Endothelial cell of umbilical vein (primary cell): ENCODE measurements around the gene DPYD. TPM values are rescaled to one million over a fixed set of nuclear protein-coding genes. Genes with fewer than 3 reads are reported as not detected.
A peak's percentile ranks its signal among the peaks of the same experiment; 100 is the strongest.

Source experiments
- BruUV-seq: library from RNA; stranded (reverse); fragments of 400-500 nt; replicated peaks from 2 replicates; lab custom pipeline; 2021; lab: Mats Ljungman, UMichigan
- CTCF ChIA-PET: fragments of 300-600, 350-600 bp; sonication (Branson Sonifier 250); formaldehyde crosslinking; loops from one replicate; lab custom pipeline; 2021; ENCODE audit warnings: antibody characterized with exemption, inconsistent platforms; lab: Charles Lee
- POLR2A ChIA-PET: fragments of 300-600, 350-600 bp; sonication (Branson Sonifier 250); formaldehyde crosslinking; loops from one replicate; lab custom pipeline; 2021; ENCODE audit warnings: antibody characterized with exemption, inconsistent platforms; lab: Charles Lee
- DNase-seq: peaks from one replicate; pipeline ENCODE4 v3.0.0-alpha.2; 2011; ENCODE audit warnings: low read depth, low spot score
- FAIRE-seq: peaks from 2 replicates; lab custom pipeline; 2011; peaks lifted over from hg19 to GRCh38; lab: Jason Lieb, UNC
- H2AFZ ChIP-seq: 2 replicates; pipeline ENCODE4 v1.6.0; 2012; ENCODE audit warnings: low read depth, low read length, control low read depth, inconsistent platforms
- H3K27ac ChIP-seq: 2 replicates; pipeline ENCODE4 v1.5.1; 2011; ENCODE audit warnings: low read depth, mild to moderate bottlenecking, control low read depth, low read length, moderate library complexity; ENCODE audit not compliant: insufficient read depth
- H3K27me3 ChIP-seq, 2 experiments: 2 replicates each; pipeline versions ENCODE4 v1.6.0 to v1.6.1; 2011; ENCODE audit warnings: low read length in 2 of 2, mixed read lengths in 1 of 2; ENCODE audit not compliant: control insufficient read depth in 2 of 2, insufficient read depth in 2 of 2
- H3K36me3 ChIP-seq, 2 experiments: 2 replicates in 1 of 2; 3 replicates in 1 of 2; pipeline ENCODE4 v1.5.1; 2011; ENCODE audit warnings: low read length in 2 of 2, mild to moderate bottlenecking in 1 of 2, moderate library complexity in 1 of 2; ENCODE audit not compliant: control insufficient read depth in 2 of 2, insufficient read depth in 2 of 2; ENCODE audit errors: extremely low read depth in 1 of 2
- H3K4me1 ChIP-seq: 3 replicates; pipeline ENCODE4 v1.5.1; 2011; ENCODE audit warnings: mild to moderate bottlenecking, low read length; ENCODE audit not compliant: control insufficient read depth, insufficient read depth; ENCODE audit errors: extremely low read depth
- H3K4me2 ChIP-seq: 2 replicates; pipeline ENCODE4 v1.6.1; 2011; ENCODE audit warnings: low read length, control low read depth, mixed read lengths; ENCODE audit not compliant: insufficient read depth
- H3K4me3 ChIP-seq, 3 experiments: fragments of 200-600 bp in 1 of 3; sonication (generic), shearing (Covaris generic) in 1 of 3; replicated peaks in 1 of 3; 2 replicates each; pipeline ENCODE4 v1.5.1; 2011 to 2016; ENCODE audit warnings: control low read depth in 3 of 3, low read length in 3 of 3, mild to moderate bottlenecking in 2 of 3, inconsistent platforms in 1 of 3, low read depth in 1 of 3, moderate library complexity in 1 of 3; ENCODE audit not compliant: insufficient read depth in 1 of 3
- H3K79me2 ChIP-seq: 2 replicates; pipeline ENCODE4 v1.6.0; 2012; ENCODE audit warnings: low read length, inconsistent platforms; ENCODE audit not compliant: control insufficient read depth, insufficient read depth
- H3K9ac ChIP-seq: replicated peaks from 2 replicates; pipeline ENCODE3; 2011; ENCODE audit warnings: low read length, control low read depth; ENCODE audit not compliant: insufficient read depth; ENCODE audit errors: extremely low read depth
- H3K9me1 ChIP-seq: replicated peaks from 3 replicates; pipeline ENCODE4 v1.6.0; 2011; ENCODE audit warnings: mild to moderate bottlenecking, low read length; ENCODE audit not compliant: control insufficient read depth, insufficient read depth; ENCODE audit errors: extremely low read depth
- H3K9me3 ChIP-seq: replicated peaks from 2 replicates; pipeline ENCODE4 v1.5.1; 2012; ENCODE audit warnings: low read length, inconsistent platforms; ENCODE audit not compliant: control insufficient read depth, insufficient read depth
- H4K20me1 ChIP-seq: replicated peaks from 2 replicates; pipeline ENCODE3; 2011; ENCODE audit warnings: mild to moderate bottlenecking, low read length; ENCODE audit not compliant: control insufficient read depth, insufficient read depth; ENCODE audit errors: extremely low read depth
- EZH2 ChIP-seq: IDR thresholded peaks from 2 replicates; pipeline ENCODE4 v1.6.1; 2012; ENCODE audit warnings: borderline replicate concordance, low read depth, mild to moderate bottlenecking, moderate library complexity, low read length, inconsistent platforms; ENCODE audit not compliant: severe bottlenecking
- FOS ChIP-seq: IDR thresholded peaks from 2 replicates; pipeline ENCODE4 v1.6.1; 2011; ENCODE audit warnings: mild to moderate bottlenecking, low read length, moderate library complexity, borderline replicate concordance; ENCODE audit not compliant: insufficient read depth
- GATA2 ChIP-seq: IDR thresholded peaks from 2 replicates; pipeline ENCODE4 v1.7.0; 2011; ENCODE audit warnings: low read depth, mild to moderate bottlenecking, moderate library complexity, mixed read lengths, low read length; ENCODE audit not compliant: insufficient read length, insufficient read depth
- JUN ChIP-seq: IDR thresholded peaks from 2 replicates; pipeline ENCODE4 v1.6.1; 2011; ENCODE audit warnings: borderline replicate concordance, low read depth; ENCODE audit not compliant: insufficient read length, insufficient read depth
- MYC ChIP-seq: IDR thresholded peaks from one replicate; pipeline ENCODE4 v1.6.1; 2011; ENCODE audit warnings: mild to moderate bottlenecking, low read depth, low read length
- POLR2A ChIP-seq: IDR thresholded peaks from 2 replicates; pipeline ENCODE4 v1.6.1; 2012; ENCODE audit warnings: low read depth, mild to moderate bottlenecking, control low read depth, low read length
- POLR2AphosphoS5 ChIP-seq: IDR thresholded peaks from 2 replicates; pipeline ENCODE4 v1.6.1; 2012; ENCODE audit warnings: low read depth, mild to moderate bottlenecking, control low read depth, low read length, moderate library complexity; ENCODE audit not compliant: insufficient read depth
- dilution Hi-C: fragments of 300-500 bp; cut with MboI; formaldehyde crosslinking; loops from one replicate; pipeline ENCODE4 v1.15.0; 2019; ENCODE audit warnings: low sequenced_read_pairs; ENCODE audit not compliant: extremely low pct_ligation_motif_present
- intact Hi-C: fragments of 100-400 bp; cut with micrococcal nuclease; formaldehyde crosslinking; loops from one replicate; pipeline ENCODE4 v1.10.0; 2022
- polyA plus RNA-seq, 4 experiments: library from polyadenylated mRNA; depleted of rRNA in 3 of 4; stranded (reverse) in 3 of 4; unstranded in 1 of 4; fragments of >200 nt; gene quantifications; 2 replicates each; pipeline versions ENCODE4 v1.2.1 to v1.2.3, GENCODE V29; 2011 to 2012; ENCODE audit warnings: missing spikeins in 1 of 4
- total RNA-seq: library from RNA; stranded (reverse); gene quantifications from 2 replicates; pipeline ENCODE4 v1.2.3, GENCODE V29; 2021
- TF ChIP-seq, protein P1 (sequence below): IDR thresholded peaks from 2 replicates; pipeline ENCODE4 v1.6.1; 2011; ENCODE audit not compliant: insufficient read depth, insufficient read length
- TF ChIP-seq, protein P2 (sequence below), 2 donors: IDR thresholded peaks; 1 replicate in 1 of 2; 2 replicates in 1 of 2; pipeline ENCODE4 v1.5.1; 2011; ENCODE audit warnings: low read length in 2 of 2, mild to moderate bottlenecking in 2 of 2, moderate library complexity in 2 of 2, control low read depth in 1 of 2, inconsistent platforms in 1 of 2, low read depth in 1 of 2; ENCODE audit not compliant: insufficient read depth in 1 of 2; ENCODE audit errors: extremely low read depth in 1 of 2

DPYD gene
- total and polyA plus RNA-seq, 2 donors (not counting 3 experiments of a cell fraction or from before 2014, with no cell fraction given), result 4.6 to 15.1 TPM

DNA sequence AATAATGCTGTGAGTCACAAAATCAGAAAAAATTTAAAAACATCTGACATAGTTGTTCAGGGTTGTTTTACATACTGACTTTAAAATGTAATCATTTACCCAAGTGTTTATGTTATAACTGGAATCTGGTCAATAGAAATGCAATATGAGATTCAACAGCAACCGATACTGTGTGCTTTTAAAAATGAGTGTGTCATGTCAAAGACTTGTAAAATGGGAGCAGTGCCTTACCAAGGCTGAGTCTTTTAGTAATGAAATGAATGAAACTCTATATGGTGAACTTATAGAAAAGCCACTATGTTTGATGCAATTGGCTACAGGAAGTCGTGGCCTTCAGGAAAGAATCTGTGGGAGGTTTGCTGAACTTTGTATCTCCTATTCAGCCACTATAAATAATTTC is 570.2 kb downstream of the DPYD start:
- dilution Hi-C loops, result no loop called here
- TF ChIP-seq MYC, result no peak
- TF ChIP-seq FOS, result no peak
- TF ChIP-seq POLR2AphosphoS5, result no peak
- TF ChIP-seq, protein P1, sequence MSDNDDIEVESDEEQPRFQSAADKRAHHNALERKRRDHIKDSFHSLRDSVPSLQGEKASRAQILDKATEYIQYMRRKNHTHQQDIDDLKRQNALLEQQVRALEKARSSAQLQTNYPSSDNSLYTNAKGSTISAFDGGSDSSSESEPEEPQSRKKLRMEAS, result no peak
- TF ChIP-seq JUN, result no peak
- TF ChIP-seq POLR2A, result no peak
- no peak for TF ChIP-seq GATA2
- TF ChIP-seq, protein P2, sequence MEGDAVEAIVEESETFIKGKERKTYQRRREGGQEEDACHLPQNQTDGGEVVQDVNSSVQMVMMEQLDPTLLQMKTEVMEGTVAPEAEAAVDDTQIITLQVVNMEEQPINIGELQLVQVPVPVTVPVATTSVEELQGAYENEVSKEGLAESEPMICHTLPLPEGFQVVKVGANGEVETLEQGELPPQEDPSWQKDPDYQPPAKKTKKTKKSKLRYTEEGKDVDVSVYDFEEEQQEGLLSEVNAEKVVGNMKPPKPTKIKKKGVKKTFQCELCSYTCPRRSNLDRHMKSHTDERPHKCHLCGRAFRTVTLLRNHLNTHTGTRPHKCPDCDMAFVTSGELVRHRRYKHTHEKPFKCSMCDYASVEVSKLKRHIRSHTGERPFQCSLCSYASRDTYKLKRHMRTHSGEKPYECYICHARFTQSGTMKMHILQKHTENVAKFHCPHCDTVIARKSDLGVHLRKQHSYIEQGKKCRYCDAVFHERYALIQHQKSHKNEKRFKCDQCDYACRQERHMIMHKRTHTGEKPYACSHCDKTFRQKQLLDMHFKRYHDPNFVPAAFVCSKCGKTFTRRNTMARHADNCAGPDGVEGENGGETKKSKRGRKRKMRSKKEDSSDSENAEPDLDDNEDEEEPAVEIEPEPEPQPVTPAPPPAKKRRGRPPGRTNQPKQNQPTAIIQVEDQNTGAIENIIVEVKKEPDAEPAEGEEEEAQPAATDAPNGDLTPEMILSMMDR (IDR thresholded peaks at IDR 0.05; ENCODE audit: extremely low read depth in 1 of 2, insufficient read depth in 1 of 2, low read depth in 1 of 2, low read length in 2 of 2), result no peak
- TF ChIP-seq EZH2, result no peak
- BruUV-seq, result no TSS peak
- Histone ChIP-seq H3K36me3 (no peaks in the 10 kb centered on the region), H3K4me2 (no peak overlapping the region), H3K27ac (no peak overlapping the region), H3K79me2 (no peaks in the 10 kb centered on the region), H3K9me3 (no peaks in the 10 kb centered on the region), H3K9ac (no peak overlapping the region), H4K20me1 (no peaks in the 10 kb centered on the region), H3K27me3 (no peaks in the 10 kb centered on the region), H3K4me1 (no peaks in the 10 kb centered on the region), H3K4me3 (no peak overlapping the region), H2AFZ (no peak overlapping the region), H3K9me1 (no peaks in the 10 kb centered on the region)
- peak; percentile 55 for FAIRE-seq
- ChIA-PET POLR2A (interaction anchor here (0.6 kb wide), 1 partner anchor 661 kb away, joined by 3 read pairs; no protein-coding TSS in a partner anchor), CTCF (interaction anchor here (1.1 kb wide), 1 partner anchor 212 kb away, joined by 3 read pairs; no protein-coding TSS in a partner anchor)
- intact Hi-C loops, result no loop called here
- no peak for DNase-seq
